GM23338 (cell line): Measurements from ENCODE around the gene RASSF1. TPM values are rescaled to one million over a fixed set of nuclear protein-coding genes. Genes with fewer than 3 reads are reported as not detected.

Source experiments
- ATAC-seq: fragments of 200-7000 bp; cut with Tn5 transposase; 3 replicates; pipeline ENCODE4 v1.9.1; 2020
- DNase-seq: peaks from one replicate; pipeline ENCODE4 v3.0.0-alpha.2; 2015; ENCODE audit warnings: low spot score
- H2AFZ ChIP-seq: fragments of 200-600 bp; sonication (generic); 2 replicates; pipeline ENCODE4 v1.8.0; 2016; ENCODE audit warnings: antibody characterized with exemption, mild to moderate bottlenecking, moderate library complexity
- H3F3A ChIP-seq: fragments of 200-600 bp; sonication (generic); replicated peaks from 2 replicates; pipeline ENCODE4 v1.8.0; 2017; ENCODE audit warnings: antibody characterized with exemption, mixed run types, low read depth
- H3K27ac ChIP-seq: fragments of 200-600 bp; sonication (generic); 2 replicates; pipeline ENCODE4 v1.6.1; 2016; ENCODE audit warnings: low read depth
- H3K27me3 ChIP-seq: fragments of 200-600 bp; sonication (generic); 2 replicates; pipeline ENCODE4 v1.8.0; 2016; ENCODE audit warnings: mild to moderate bottlenecking, mixed run types, moderate library complexity; ENCODE audit not compliant: insufficient read depth
- H3K36me3 ChIP-seq: fragments of 200-600 bp; sonication (generic); 2 replicates; pipeline ENCODE4 v1.8.0; 2016; ENCODE audit warnings: mild to moderate bottlenecking; ENCODE audit not compliant: insufficient read depth
- H3K4me1 ChIP-seq: fragments of 200-600 bp; sonication (generic); 2 replicates; pipeline ENCODE4 v1.8.0; 2016; ENCODE audit warnings: mild to moderate bottlenecking, moderate library complexity; ENCODE audit not compliant: insufficient read depth
- H3K4me2 ChIP-seq: fragments of 200-600 bp; sonication (generic); 2 replicates; pipeline ENCODE4 v1.7.1; 2017; ENCODE audit warnings: mixed run types
- H3K4me3 ChIP-seq: fragments of 200-600 bp; sonication (generic); 2 replicates; pipeline ENCODE4 v1.6.1; 2016; ENCODE audit warnings: mixed run types
- H3K79me2 ChIP-seq: fragments of 200-600 bp; sonication (generic); replicated peaks from 2 replicates; pipeline ENCODE4 v1.8.0; 2017; ENCODE audit warnings: mild to moderate bottlenecking; ENCODE audit not compliant: insufficient read depth
- H3K9me2 ChIP-seq: fragments of 200-600 bp; sonication (generic); 2 replicates; pipeline ENCODE4 v1.8.0; 2017; ENCODE audit not compliant: insufficient read depth
- H4K20me1 ChIP-seq: fragments of 200-600 bp; sonication (generic); replicated peaks from 2 replicates; pipeline ENCODE4 v1.8.0; 2017; ENCODE audit warnings: mild to moderate bottlenecking; ENCODE audit not compliant: insufficient read depth
- H3K27ac Mint-ChIP-seq: 2 replicates; pipeline ENCODE4 v1.8.0; 2020; ENCODE audit warnings: inconsistent platforms, mild to moderate bottlenecking, moderate library complexity, mixed read lengths
- H3K27me3 Mint-ChIP-seq: 3 replicates; pipeline ENCODE4 v1.8.0; 2022; ENCODE audit warnings: low read depth, mild to moderate bottlenecking, moderate library complexity, mixed read lengths, inconsistent platforms; ENCODE audit not compliant: insufficient read depth, poor library complexity
- H3K36me3 Mint-ChIP-seq: 3 replicates; pipeline ENCODE4 v1.8.0; 2021; ENCODE audit warnings: low read depth, mild to moderate bottlenecking, inconsistent platforms, moderate library complexity, mixed read lengths
- H3K4me1 Mint-ChIP-seq: 3 replicates; pipeline ENCODE4 v1.8.0; 2020; ENCODE audit warnings: mild to moderate bottlenecking, inconsistent platforms, mixed read lengths
- H3K4me3 Mint-ChIP-seq: 3 replicates; pipeline ENCODE4 v1.8.0; 2021; ENCODE audit warnings: moderate library complexity, mild to moderate bottlenecking, inconsistent platforms, mixed read lengths
- H3K9me3 Mint-ChIP-seq: 3 replicates; pipeline ENCODE4 v1.8.0; 2020; ENCODE audit warnings: moderate library complexity, mild to moderate bottlenecking, inconsistent platforms, mixed read lengths
- polyA plus RNA-seq: library from polyadenylated mRNA; unstranded; fragments of >200 nt; fragmentation: Nextera tagmentation; extraction: Ambion mirVana; gene quantifications from 2 replicates; pipeline ENCODE4 v1.2.1, GENCODE V29; 2016
- total RNA-seq: library from RNA; depleted of rRNA; stranded (reverse); fragments of >200 nt; shearing (Covaris generic); gene quantifications from 2 replicates; pipeline ENCODE4 v1.2.3, GENCODE V29; 2014
- TF ChIP-seq, protein P1 (sequence below), 2 experiments: fragments of 200-600 bp in 1 of 2; sonication (generic) in 1 of 2; conservative IDR thresholded peaks; 2 replicates each; pipeline versions ENCODE4 v1.5.1 to v1.6.1; 2016 to 2017; ENCODE audit warnings: antibody characterized with exemption in 2 of 2, low read depth in 2 of 2, mild to moderate bottlenecking in 2 of 2, moderate library complexity in 1 of 2
- TF ChIP-seq, protein P2 (sequence below): fragments of 250-450 bp; sonication (Bioruptor Pico); IDR thresholded peaks from 2 replicates; pipeline ENCODE4 v1.5.0; 2020; ENCODE audit warnings: mild to moderate bottlenecking, moderate library complexity

Gene RASSF1
- total and polyA plus RNA-seq, 2 experiments from 2014 or later: 9.6 to 15.7 TPM

DNA sequence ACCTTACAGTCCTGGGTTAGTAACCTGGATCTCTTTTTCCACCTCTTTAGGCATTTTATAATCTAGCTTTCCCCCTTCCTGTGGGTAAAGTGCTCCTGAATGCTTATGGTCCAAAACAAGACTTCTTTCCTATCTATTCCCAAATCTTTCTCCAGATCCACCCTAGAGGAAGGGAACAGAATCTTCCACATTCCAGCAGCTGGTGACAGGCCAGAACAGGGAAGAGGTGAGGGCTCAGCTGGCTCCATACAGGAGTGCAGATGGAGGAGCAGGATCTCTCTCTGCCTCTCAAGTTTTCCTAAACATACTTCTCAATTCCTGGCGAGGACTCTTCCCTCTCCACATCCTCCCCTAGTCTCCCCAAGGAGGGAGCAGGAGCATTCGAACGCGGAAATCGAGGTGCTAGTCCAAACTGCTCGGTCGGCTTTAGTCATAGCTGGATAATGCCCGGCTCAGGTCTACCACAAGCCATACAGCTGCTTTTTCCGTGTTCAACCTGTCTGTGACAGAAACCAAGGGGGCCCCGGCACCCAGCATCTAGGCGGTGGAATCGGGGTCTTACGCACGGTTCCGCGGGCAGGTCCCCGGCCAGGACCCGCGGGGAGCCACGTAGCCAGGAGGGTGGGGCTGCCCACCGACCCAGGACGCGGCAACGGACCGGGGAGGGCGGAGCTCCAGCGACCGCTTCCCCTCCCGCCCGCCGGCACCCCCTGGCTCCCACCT lies 4.0 kb downstream of the RASSF1 start:
- peak overlapping the region; percentile 87 for H3K27ac ChIP-seq
- peaks cover 17% of the 10 kb centered on the region for H4K20me1 ChIP-seq
- peaks cover 36% of the 10 kb centered on the region for H3K79me2 ChIP-seq
- H3K27me3 ChIP-seq: peaks cover 36% of the 10 kb centered on the region
- DNase-seq: peak; percentile 41
- peak overlapping the region; percentile 90 for H3K4me2 ChIP-seq
- H3F3A ChIP-seq: peaks cover 37% of the 10 kb centered on the region
- peaks cover 34% of the 10 kb centered on the region for H3K4me1 Mint-ChIP-seq
- peaks cover 6% of the 10 kb centered on the region for H3K36me3 Mint-ChIP-seq
- H3K27ac Mint-ChIP-seq: peak overlapping the region; percentile 65
- H3K4me3 ChIP-seq: peak overlapping the region; percentile 97
- 0 out of 2 replicates have a peak, but pooled peaks cover 4% of the 10 kb centered on the region for H3K36me3 ChIP-seq
- no peaks in the 10 kb centered on the region for H3K9me2 ChIP-seq
- H3K4me1 ChIP-seq: peaks cover 24% of the 10 kb centered on the region
- H3K9me3 Mint-ChIP-seq: peaks cover 3% of the 10 kb centered on the region; the same call in 1 of the 3 replicates
- peak overlapping the region; percentile 91; the same call in 1 of the 2 replicates for H2AFZ ChIP-seq
- ATAC-seq: peak; percentile 4
- H3K27me3 Mint-ChIP-seq: peaks cover 44% of the 10 kb centered on the region
- peak overlapping the region; percentile 90 for H3K4me3 Mint-ChIP-seq
- TF ChIP-seq, protein P1, sequence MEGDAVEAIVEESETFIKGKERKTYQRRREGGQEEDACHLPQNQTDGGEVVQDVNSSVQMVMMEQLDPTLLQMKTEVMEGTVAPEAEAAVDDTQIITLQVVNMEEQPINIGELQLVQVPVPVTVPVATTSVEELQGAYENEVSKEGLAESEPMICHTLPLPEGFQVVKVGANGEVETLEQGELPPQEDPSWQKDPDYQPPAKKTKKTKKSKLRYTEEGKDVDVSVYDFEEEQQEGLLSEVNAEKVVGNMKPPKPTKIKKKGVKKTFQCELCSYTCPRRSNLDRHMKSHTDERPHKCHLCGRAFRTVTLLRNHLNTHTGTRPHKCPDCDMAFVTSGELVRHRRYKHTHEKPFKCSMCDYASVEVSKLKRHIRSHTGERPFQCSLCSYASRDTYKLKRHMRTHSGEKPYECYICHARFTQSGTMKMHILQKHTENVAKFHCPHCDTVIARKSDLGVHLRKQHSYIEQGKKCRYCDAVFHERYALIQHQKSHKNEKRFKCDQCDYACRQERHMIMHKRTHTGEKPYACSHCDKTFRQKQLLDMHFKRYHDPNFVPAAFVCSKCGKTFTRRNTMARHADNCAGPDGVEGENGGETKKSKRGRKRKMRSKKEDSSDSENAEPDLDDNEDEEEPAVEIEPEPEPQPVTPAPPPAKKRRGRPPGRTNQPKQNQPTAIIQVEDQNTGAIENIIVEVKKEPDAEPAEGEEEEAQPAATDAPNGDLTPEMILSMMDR (conservative IDR thresholded peaks at IDR 0.05; ENCODE audit: low read depth in 2 of 2): 0 out of 4 replicates have a peak, but pooled peaks of 1 of the 2 experiments have one; percentile 10
- TF ChIP-seq, protein P2, sequence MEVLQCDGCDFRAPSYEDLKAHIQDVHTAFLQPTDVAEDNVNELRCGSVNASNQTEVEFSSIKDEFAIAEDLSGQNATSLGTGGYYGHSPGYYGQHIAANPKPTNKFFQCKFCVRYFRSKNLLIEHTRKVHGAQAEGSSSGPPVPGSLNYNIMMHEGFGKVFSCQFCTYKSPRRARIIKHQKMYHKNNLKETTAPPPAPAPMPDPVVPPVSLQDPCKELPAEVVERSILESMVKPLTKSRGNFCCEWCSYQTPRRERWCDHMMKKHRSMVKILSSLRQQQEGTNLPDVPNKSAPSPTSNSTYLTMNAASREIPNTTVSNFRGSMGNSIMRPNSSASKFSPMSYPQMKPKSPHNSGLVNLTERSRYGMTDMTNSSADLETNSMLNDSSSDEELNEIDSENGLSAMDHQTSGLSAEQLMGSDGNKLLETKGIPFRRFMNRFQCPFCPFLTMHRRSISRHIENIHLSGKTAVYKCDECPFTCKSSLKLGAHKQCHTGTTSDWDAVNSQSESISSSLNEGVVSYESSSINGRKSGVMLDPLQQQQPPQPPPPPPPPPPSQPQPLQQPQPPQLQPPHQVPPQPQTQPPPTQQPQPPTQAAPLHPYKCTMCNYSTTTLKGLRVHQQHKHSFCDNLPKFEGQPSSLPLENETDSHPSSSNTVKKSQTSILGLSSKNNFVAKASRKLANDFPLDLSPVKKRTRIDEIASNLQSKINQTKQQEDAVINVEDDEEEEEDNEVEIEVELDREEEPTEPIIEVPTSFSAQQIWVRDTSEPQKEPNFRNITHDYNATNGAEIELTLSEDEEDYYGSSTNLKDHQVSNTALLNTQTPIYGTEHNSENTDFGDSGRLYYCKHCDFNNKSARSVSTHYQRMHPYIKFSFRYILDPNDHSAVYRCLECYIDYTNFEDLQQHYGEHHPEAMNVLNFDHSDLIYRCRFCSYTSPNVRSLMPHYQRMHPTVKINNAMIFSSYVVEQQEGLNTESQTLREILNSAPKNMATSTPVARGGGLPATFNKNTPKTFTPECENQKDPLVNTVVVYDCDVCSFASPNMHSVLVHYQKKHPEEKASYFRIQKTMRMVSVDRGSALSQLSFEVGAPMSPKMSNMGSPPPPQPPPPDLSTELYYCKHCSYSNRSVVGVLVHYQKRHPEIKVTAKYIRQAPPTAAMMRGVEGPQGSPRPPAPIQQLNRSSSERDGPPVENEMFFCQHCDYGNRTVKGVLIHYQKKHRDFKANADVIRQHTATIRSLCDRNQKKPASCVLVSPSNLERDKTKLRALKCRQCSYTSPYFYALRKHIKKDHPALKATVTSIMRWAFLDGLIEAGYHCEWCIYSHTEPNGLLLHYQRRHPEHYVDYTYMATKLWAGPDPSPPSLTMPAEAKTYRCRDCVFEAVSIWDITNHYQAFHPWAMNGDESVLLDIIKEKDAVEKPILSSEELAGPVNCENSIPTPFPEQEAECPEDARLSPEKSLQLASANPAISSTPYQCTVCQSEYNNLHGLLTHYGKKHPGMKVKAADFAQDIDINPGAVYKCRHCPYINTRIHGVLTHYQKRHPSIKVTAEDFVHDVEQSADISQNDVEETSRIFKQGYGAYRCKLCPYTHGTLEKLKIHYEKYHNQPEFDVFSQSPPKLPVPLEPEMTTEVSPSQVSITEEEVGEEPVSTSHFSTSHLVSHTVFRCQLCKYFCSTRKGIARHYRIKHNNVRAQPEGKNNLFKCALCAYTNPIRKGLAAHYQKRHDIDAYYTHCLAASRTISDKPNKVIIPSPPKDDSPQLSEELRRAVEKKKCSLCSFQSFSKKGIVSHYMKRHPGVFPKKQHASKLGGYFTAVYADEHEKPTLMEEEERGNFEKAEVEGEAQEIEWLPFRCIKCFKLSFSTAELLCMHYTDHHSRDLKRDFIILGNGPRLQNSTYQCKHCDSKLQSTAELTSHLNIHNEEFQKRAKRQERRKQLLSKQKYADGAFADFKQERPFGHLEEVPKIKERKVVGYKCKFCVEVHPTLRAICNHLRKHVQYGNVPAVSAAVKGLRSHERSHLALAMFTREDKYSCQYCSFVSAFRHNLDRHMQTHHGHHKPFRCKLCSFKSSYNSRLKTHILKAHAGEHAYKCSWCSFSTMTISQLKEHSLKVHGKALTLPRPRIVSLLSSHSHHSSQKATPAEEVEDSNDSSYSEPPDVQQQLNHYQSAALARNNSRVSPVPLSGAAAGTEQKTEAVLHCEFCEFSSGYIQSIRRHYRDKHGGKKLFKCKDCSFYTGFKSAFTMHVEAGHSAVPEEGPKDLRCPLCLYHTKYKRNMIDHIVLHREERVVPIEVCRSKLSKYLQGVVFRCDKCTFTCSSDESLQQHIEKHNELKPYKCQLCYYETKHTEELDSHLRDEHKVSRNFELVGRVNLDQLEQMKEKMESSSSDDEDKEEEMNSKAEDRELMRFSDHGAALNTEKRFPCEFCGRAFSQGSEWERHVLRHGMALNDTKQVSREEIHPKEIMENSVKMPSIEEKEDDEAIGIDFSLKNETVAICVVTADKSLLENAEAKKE (CRISPR knock-in tag): no peak
